22Rv1 (cell line): ENCODE results near the gene KLB.

ENCODE experiments used
- CTCF ChIP-seq: fragments of 450-650 bp; IDR thresholded peaks from 2 replicates; pipeline ENCODE4 v1.5.1; 2017; ENCODE audit warnings: mild to moderate bottlenecking
- ZFX ChIP-seq: fragments of 450-650 bp; IDR thresholded peaks from 2 replicates; pipeline ENCODE4 v1.6.1; 2017; ENCODE audit warnings: antibody characterized with exemption, borderline replicate concordance

GRCh38 chr4:39497909-39498726 is 91.4 kb downstream of the KLB start:
- TF ChIP-seq ZFX, result no peak
- TF ChIP-seq CTCF, result no peak
